Fibroblast of lung (primary cell): ENCODE results near the gene RNF220.

Experiments
- CTCF ChIP-seq, 2 donors: IDR thresholded peaks in 1 of 2; conservative IDR thresholded peaks in 1 of 2; 1 replicate in 1 of 2; 2 replicates in 1 of 2; pipeline ENCODE4 v1.5.1; 2011 to 2012; ENCODE audit warnings: low read length in 2 of 2, control low read depth in 1 of 2, inconsistent platforms in 1 of 2, low read depth in 1 of 2, mild to moderate bottlenecking in 1 of 2
- EZH2 ChIP-seq: IDR thresholded peaks from 2 replicates; pipeline ENCODE4 v1.5.1; 2012; ENCODE audit warnings: low read length, control low read depth, mild to moderate bottlenecking; ENCODE audit errors: missing control alignments

GRCh38 chr1:44442791-44443190 is 37.7 kb downstream of the RNF220 start:
- TF ChIP-seq CTCF (conservative IDR thresholded peaks at IDR 0.05 in 1 of 2, IDR thresholded peaks at IDR 0.05 in 1 of 2; ENCODE audit: low read depth in 1 of 2, low read length in 2 of 2) (no peak), EZH2 (no peak)
